Measurements from ENCODE around the gene GPR84.

GPR84 gene

DNA sequence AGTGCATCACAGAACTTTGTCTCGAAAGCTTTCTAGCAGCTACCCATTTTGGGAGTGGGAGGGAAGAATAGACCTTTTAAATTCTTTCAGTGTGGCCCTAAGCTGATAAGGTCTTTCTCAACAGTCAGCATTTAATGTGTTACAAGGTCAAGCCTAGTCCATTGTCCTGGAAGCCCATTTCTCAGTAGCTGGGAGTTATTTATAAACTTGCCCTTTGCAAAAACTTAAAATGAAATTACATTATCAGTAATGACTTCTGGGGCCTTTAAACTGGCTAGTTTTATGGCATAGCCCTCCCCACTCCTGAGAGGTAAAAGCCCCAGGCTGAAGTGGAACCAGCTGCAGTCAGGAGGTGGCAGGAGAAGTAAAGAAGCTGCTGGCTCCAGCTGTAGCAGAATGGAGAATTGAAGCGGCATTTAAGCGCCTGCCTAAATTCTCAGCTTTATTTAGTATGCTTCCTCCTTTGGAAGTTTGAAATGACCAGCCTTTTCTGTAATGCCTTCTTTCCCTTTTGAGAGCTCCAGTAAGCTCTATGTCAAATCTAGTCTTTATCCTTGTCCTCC is 26.9 kb downstream of the GPR84 start:
- H3K9me3 ChIP-seq (replicated peaks; ENCODE audit: insufficient read depth, low read length): no peaks in the 10 kb centered on the region
- H3K4me2 ChIP-seq (ENCODE audit: low read depth, low read length): no peak overlapping the region
- H3K27me3 ChIP-seq (replicated peaks; ENCODE audit: insufficient read depth, low read length): no peaks in the 10 kb centered on the region
- DNase-seq: no peak
- H3K4me3 ChIP-seq (ENCODE audit: low read length): no peak overlapping the region
- TF ChIP-seq EZH2 (optimal IDR thresholded peaks at IDR 0.05; ENCODE audit: low read depth, low read length) (no peak), EZH2phosphoT487 (IDR thresholded peaks at IDR 0.05; ENCODE audit: low read length) (no peak), CTCF (IDR thresholded peaks at IDR 0.05; ENCODE audit: low read length) (no peak)
- H3K4me1 ChIP-seq (ENCODE audit: low read length): no peaks in the 10 kb centered on the region
- H4K20me1 ChIP-seq (ENCODE audit: insufficient read depth, low read length): no peaks in the 10 kb centered on the region
- H3K9me2 ChIP-seq (replicated peaks; ENCODE audit: insufficient read depth, low read length): no peaks in the 10 kb centered on the region
- H3K27ac ChIP-seq (ENCODE audit: low read length): no peak overlapping the region
- H3K9ac ChIP-seq (ENCODE audit: low read length): no peak overlapping the region
- H3F3A ChIP-seq (ENCODE audit: insufficient read depth, low read length): no peaks in the 10 kb centered on the region
- H3K36me3 ChIP-seq (replicated peaks; ENCODE audit: insufficient read depth, low read length): no peaks in the 10 kb centered on the region
- H2AFZ ChIP-seq (ENCODE audit: low read length): no peak overlapping the region
- peaks cover 39% of the 10 kb centered on the region for H3K79me2 ChIP-seq (ENCODE audit: low read length)

GRCh38 chr12:54333420-54334034 is 30.8 kb downstream of the GPR84 start:
- H3K27ac ChIP-seq (ENCODE audit: low read length): no peak overlapping the region
- H2AFZ ChIP-seq (ENCODE audit: low read length): no peak overlapping the region
- DNase-seq: no peak
- no peak overlapping the region for H3K9ac ChIP-seq (ENCODE audit: low read length)
- H3K27me3 ChIP-seq (replicated peaks; ENCODE audit: insufficient read depth, low read length): no peaks in the 10 kb centered on the region
- no peaks in the 10 kb centered on the region for H3K9me3 ChIP-seq (replicated peaks; ENCODE audit: insufficient read depth, low read length)
- no peaks in the 10 kb centered on the region for H3K36me3 ChIP-seq (replicated peaks; ENCODE audit: insufficient read depth, low read length)
- H3K9me2 ChIP-seq (replicated peaks; ENCODE audit: insufficient read depth, low read length): no peaks in the 10 kb centered on the region
- H3K4me3 ChIP-seq (ENCODE audit: low read length): no peak overlapping the region
- H4K20me1 ChIP-seq (ENCODE audit: insufficient read depth, low read length): no peaks in the 10 kb centered on the region
- no peaks in the 10 kb centered on the region for H3K4me1 ChIP-seq (ENCODE audit: low read length)
- TF ChIP-seq CTCF (IDR thresholded peaks at IDR 0.05; ENCODE audit: low read length): no peak
- no peak for TF ChIP-seq EZH2 (optimal IDR thresholded peaks at IDR 0.05; ENCODE audit: low read depth, low read length)
- no peak for TF ChIP-seq EZH2phosphoT487 (IDR thresholded peaks at IDR 0.05; ENCODE audit: low read length)
- peaks cover 70% of the 10 kb centered on the region for H3K79me2 ChIP-seq (ENCODE audit: low read length)
- no peaks in the 10 kb centered on the region; the same call in 1 of the 2 replicates for H3F3A ChIP-seq (ENCODE audit: insufficient read depth, low read length)
- H3K4me2 ChIP-seq (ENCODE audit: low read depth, low read length): no peak overlapping the region

DNA sequence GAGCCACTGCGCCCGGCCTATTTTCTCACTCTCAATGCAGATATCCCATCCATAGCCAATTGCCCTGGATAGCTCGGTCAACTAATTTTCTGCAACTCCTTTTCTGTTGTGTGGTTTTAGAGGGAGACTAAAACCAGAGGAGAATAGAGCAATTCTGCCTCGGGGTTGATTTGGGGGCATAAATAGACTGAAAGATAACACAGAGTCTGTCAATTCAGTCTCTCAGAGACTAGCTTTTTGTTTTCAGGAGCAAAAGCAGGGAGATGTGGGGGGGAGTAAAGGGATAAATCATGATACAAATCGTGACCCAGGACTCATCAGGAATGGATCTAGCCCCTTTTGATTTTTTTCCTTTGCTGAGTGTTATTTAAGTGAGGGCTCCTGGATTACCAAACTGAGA is 32.8 kb downstream of the GPR84 start:
- H3K9me2 ChIP-seq (replicated peaks; ENCODE audit: insufficient read depth, low read length): no peaks in the 10 kb centered on the region
- H3F3A ChIP-seq (ENCODE audit: insufficient read depth, low read length): no peaks in the 10 kb centered on the region; the same call in 1 of the 2 replicates
- H3K27ac ChIP-seq (ENCODE audit: low read length): no peak overlapping the region
- H3K36me3 ChIP-seq (replicated peaks; ENCODE audit: insufficient read depth, low read length): no peaks in the 10 kb centered on the region
- no peaks in the 10 kb centered on the region for H3K4me1 ChIP-seq (ENCODE audit: low read length)
- no peak for DNase-seq
- no peak overlapping the region for H3K4me3 ChIP-seq (ENCODE audit: low read length)
- H3K79me2 ChIP-seq (ENCODE audit: low read length): peaks cover 75% of the 10 kb centered on the region
- no peak overlapping the region for H3K4me2 ChIP-seq (ENCODE audit: low read depth, low read length)
- H3K9ac ChIP-seq (ENCODE audit: low read length): no peak overlapping the region
- no peaks in the 10 kb centered on the region for H4K20me1 ChIP-seq (ENCODE audit: insufficient read depth, low read length)
- no peaks in the 10 kb centered on the region for H3K9me3 ChIP-seq (replicated peaks; ENCODE audit: insufficient read depth, low read length)
- H2AFZ ChIP-seq (ENCODE audit: low read length): no peak overlapping the region
- no peak for TF ChIP-seq CTCF (IDR thresholded peaks at IDR 0.05; ENCODE audit: low read length)
- no peak for TF ChIP-seq EZH2 (optimal IDR thresholded peaks at IDR 0.05; ENCODE audit: low read depth, low read length)
- TF ChIP-seq EZH2phosphoT487 (IDR thresholded peaks at IDR 0.05; ENCODE audit: low read length): no peak
- no peaks in the 10 kb centered on the region for H3K27me3 ChIP-seq (replicated peaks; ENCODE audit: insufficient read depth, low read length)

All from MM.1S (cell line).